HG02759 (cell line): ENCODE results near the gene CDSN.
"Not testable (repeated sequence)": the region's sequence is repeated elsewhere in the genome, so short reads cannot be mapped to it uniquely, and the experiment has no call there.

Experiments
- ATAC-seq: cut with Tn5 transposase; IDR thresholded peaks from one replicate; pipeline ENCODE4 v1.9.1; 2021; ENCODE audit warnings: mild to moderate bottlenecking, moderate library complexity; ENCODE audit not compliant: unreplicated experiment

Gene CDSN

DNA sequence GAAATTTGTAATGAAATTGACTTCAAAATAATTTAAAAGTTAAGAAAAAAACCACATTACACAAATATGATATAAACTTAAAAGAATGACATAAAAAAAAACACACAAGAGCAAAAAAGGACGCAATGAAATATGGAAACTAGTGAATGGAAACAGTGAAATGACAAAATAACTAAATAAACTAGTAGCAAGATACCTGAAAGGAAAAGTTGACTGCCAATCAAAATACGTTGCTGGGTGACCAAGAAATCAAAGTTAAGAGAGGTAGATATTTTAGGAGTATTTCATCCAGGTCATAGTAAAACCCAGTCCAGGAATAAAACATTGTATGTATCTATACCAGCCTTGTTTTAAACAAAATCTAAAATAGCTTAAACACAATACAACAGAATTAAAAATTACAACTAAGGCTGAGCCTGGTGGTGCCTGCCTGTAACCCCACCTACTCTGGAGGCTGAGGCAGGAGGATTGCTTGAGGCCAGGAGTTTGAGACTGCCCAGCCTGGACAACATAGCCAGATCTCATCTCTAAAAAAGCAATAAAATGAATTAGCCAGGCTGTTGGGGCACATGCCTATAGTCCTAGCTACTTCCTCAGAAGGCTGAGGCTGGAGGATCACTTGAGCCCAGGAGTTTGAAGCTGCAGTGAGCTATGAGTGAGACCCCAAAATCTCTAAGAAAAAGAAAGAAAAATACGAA is 29.8 kb downstream of the CDSN start:
- no peak for ATAC-seq

DNA sequence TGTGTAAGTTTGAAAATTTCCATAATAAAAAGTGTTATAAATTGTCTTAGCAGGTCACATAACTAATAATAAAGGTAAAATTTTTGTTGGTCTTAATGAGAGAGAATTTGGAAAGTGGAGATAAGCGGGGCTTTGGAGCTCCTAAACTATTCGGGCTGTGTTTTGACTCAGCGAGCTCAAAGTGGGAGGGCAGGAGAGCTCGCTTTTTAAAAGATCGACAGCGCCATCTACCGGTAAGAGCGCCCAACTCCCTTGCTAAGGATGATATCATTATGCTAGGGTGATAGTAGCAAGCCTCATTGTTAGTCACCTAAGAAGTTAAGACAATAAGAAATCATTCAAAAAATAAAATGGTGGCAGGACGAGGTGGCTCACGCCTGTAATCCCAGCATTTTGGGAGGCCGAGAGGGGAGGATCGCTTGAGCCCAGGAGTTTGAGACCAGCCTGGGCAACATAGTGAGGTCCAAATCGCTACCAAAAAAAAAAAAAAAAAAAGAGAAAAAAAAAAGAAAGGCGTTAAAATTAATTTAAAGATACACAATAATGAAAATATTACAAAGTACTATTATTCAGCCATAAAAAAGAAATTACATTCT is 32.7 kb downstream of the CDSN start:
- ATAC-seq = no peak

DNA sequence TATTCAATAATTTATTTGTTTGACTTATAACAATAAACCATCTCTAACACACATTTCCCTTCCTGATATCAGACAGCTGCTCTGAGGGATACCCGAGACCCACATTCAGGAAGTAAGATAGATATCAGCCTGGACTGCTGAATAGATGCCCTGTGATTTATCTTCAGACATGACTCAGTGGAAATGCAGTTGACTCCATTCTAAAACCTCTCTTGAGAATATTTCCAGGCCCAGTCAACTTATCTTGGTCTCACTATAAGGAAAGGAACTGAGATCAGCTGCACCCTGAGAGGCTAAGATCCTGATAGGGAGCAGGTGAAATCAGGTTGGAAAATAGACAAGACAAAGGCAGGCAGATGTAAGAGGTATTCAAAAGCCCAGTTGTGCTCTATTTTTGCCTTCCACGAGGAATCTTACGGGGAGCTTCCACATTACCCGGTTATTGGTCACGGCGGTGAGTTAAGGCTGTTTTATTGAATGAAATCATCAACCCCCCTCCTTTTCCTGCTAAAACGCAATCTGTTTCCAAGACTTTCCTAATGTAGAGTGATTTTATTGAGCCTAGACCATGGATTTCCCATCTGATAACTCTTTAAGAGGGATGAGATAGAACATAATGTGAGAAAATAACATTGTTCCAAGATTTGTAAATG is 33.3 kb downstream of the CDSN start:
- no peak for ATAC-seq

DNA sequence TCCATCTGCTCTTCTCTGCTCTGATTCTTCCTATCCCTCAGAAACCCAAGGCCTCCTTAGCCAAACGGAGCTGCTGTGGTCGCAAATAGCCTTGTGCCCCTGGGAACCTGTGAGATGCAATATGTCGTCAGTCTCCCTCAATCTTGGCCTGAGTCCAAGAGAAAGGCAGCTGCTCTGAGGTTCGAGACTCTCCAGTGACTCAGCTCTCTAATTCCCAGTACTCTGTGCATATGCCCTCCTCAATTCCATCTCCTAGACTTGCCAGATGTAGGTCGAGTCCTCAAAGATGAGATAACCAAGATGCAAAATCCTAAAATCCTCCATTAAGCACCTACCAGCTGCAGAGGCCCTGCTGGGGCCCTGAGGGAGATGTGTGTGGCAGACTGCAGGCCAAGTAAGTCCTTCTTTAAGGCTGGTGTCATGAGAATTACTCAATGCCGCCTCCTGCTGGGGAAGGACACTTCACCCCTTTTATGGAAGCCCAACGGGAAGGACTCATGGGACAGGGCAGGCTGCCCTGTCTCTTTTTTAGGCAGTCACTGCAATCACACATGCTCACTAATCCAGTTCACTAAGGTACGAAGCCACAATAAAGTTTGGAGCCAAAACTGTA is 36.4 kb downstream of the CDSN start:
- no peak for ATAC-seq

DNA sequence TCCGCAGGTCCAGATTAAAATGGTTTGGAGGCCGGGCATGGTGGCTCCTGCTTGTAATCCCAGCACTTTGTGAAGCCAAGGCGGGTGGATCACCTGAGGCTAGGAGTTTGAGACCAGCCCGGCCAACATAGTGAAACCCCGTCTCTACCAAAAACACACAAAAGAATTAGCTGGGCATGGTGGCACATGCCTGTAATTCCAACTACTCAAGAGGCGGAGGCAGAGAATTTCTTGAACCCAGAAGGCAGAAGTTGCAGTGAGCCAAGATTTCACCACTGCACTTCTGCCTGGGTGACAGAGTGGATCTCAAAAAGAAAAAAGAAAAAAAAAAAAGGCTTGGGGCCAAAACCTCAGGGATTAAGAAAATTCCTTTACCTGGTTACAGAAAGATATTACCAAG is 38.4 kb downstream of the CDSN start:
- no peak for ATAC-seq

DNA sequence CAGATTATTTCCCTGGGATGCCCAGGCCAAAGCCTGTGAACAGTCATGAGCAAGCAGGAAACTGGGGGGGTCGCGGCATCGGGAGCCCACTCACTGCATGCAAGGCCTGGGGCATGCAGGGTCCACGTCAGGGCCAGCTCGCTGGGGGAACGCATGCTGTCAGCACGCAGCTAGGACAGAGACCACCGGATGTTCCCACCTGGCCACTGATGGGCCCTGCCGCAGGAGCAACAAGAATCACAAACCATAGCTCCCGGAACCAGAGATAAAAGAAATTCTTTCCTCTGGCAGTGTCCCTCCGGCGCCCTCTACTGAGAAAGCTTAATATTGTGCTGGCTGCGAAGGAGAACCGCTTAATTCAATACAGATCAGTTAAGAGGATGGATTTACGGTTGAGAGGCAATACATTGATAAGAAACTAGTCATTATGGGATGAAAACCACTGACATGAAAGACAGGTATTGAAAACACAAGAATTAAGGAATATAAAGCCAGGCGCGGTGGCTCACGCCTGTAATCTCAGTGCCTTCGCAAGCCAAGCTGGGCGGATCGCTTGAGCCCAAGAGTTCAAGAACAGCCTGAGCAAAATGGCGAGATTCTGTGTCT is 40.5 kb downstream of the CDSN start:
- ATAC-seq = no peak

DNA sequence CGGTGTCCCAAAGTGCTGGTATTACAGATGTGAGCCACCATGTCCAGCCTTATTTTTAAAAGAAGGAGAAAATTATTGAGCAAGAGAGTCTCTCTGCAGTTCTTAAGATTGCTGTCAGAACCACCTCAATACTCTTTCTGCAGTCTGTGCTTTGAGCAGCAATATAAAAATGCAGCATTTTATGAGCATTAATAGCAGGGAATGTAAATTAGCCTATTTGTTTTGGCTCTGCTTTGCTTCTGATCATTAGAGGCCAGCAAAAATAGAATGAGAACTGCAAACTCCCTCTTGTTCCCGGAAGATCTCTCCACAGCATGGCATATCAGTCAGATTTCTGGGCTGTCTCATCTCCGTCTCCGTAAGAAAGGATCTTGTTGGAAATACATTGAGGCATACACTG is 43.6 kb downstream of the CDSN start:
- no peak for ATAC-seq

DNA sequence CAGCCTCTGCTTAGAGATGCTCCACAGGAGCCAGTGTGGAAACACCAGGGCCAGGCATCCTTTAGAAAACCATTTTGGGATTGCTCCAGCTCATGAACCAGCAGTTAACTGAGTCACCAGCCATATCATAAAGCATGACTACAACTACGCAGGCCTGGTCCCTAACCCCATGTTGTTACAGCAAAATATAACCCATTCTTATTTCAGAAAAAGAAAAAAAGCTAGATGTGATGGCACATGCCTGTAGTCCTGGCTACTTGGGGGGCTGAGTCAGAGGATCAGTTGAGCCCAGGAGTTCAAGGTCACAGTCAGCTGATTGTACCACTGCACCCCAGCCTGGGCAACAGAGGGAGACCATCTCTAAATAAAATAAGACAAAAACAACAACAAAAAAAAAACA is 44.7 kb downstream of the CDSN start:
- ATAC-seq = no peak

DNA sequence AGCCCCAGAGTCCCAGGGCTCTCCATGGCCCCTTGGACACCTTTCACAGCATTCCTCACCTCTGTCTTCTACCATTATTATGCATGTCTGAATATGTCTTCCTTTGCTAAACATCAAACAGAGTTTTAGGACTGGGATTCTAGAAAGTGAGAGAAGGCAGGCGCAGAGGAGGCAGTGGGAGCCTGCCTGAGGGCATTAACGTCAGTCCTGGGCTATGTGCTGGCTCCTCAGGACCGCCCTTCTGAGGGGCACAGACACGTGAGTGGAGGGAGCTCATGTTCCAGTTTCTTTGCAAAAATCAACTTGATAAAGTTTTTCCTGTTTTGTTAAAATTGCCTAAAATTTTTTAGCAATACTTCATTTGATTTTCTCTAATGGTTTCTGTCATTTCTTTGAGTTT is 45.8 kb downstream of the CDSN start:
- no peak for ATAC-seq

DNA sequence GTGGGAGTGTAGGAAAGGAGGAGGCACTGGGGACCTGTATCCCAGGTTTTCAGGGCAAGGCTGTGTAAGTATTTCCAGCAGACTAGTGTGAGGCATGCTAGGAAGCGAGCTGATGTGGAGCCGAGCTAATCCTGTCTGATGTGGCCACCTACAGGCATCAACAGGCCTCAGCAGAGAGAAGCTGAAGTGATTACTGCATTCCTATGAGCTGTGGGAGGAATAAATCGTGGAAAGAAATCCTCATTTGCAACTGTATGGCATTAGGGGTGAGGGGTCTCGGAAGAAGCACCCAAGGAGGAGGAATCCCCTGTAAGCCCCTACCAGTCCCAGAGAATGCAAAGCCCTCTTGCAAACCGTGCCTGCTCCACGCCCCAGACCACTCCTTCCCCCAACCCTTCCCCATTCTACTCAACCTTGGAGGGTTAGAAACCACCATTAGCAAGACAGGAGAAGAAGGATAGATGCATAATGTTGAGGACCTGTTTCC is 49.5 kb downstream of the CDSN start:
- no peak for ATAC-seq

DNA sequence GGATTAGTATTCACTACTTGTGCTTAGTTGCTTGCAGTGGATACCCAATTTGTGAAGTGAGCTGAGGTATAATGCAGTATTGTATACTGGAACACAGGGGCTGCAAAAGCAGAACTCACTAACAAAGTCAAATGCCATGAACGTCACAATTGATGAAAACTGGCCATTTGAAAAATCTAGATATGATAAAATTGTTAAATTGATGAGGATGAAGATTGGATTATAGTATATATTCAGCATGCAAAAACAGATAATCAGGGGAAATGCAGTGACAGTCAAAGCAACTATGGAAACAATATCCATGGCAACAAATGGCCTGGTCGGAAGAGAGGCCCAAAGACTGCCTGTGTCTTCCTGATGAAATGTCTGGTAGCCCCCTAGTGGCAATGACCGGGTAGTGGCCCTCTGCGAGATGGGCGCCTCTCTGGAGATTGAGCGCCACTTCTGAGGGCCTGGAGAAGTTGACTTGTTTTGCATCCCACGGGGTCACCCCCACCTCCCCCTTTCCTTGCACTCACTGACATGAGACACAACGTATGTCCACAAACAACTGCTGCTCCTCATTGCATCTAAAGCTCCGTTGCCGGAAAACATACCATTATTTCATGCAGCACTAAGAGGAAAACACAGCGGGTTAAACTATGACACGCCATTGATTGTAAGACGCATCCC is 51.4 kb downstream of the CDSN start:
- no peak for ATAC-seq

DNA sequence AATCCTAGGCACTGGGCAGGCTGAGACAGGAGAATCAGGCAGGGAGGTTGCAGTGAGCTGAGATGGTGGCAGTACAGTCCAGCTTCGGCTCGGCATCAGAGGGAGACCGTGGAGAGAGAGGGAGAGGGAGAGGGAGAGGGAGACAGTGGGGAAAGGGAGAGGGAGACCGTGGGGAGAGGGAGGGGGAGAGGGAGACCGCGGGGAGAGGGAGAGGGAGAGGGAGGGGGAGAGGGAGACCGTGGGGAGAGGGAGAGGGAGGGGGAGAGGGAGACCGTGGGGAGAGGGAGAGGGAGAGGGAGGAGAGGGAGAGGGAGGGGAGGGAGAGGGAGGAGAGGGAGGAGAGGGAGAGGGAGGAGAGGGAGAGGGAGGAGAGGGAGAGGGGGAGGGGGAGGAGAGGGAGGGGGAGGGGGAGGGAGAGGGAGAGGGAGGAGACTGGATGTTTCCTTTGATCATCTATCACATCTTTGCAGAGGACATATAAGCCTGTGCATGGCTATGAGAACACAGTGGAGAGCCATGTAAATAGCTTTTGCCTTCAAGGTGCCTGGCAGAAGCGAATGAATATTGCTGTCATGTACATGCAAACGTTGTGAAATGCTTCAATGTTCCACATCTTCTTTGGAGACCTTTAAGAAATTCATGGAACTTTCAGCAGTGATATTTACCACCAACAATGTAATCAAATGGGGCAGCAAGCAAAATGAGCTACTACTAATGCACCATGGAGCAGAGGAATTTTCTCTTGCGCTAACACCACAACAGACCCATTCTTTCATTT is 52.2 kb downstream of the CDSN start:
- ATAC-seq = not testable (repeated sequence)

DNA sequence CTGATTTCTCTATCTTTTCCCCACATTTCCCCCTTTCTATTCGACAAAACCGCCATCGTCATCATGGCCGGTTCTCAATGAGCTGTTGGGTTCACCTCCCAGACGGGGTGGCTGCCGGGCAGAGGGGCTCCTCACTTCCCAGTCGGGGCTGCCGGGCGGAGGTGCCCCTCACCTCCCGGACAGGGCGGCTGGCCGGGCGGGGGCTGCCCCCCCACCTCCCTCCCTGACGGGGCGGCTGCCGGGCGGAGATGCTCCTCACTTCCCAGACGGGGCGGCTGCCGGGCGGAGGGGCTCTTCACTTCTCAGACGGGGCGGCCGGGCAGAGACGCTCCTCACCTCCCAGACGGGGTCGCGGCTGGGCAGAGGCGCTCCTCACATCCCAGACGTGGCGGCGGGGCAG is 53.2 kb downstream of the CDSN start:
- not testable (repeated sequence) for ATAC-seq

DNA sequence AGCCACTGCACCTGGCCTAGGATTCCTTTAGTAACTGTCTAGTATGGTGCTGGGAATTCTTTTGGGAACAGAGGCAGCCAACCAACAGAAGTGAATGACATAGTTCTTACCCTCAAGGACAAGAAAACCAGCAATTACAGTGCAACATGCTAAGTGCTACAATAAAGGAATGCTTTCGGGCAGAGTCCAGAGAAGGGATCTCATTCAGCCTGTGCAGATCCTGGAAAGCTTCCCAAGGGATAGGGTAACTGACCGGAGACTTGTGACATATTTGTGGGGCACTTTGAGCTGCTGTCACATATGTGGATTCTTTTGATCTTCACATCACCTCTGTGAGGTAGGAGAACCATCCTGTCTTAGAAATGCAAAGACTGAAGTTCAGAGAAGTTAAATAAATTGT is 54.7 kb downstream of the CDSN start:
- ATAC-seq = no peak
